Breast epithelium (tissue), 4 donors: Measurements from ENCODE around the gene DUS4L. TPM values are rescaled to one million over a fixed set of nuclear protein-coding genes. Genes with fewer than 3 reads are reported as not detected.

Experiments
- DNase-seq, 2 donors: peaks; one replicate each; pipeline ENCODE4 v3.0.0-alpha.2; 2019; ENCODE audit warnings: low spot score in 2 of 2
- H3K27ac ChIP-seq, 2 donors: fragments of 200-600 bp; sonication (generic) in 1 of 2; one replicate each; pipeline ENCODE4 v1.5.1; 2016 to 2019; ENCODE audit warnings: mild to moderate bottlenecking in 1 of 2
- H3K27me3 ChIP-seq, 2 donors: fragments of 200-600 bp; sonication (generic) in 1 of 2; one replicate each; pipeline versions ENCODE4 v1.5.1 to v1.6.0; 2017 to 2019; ENCODE audit warnings: control low read depth in 1 of 2, mild to moderate bottlenecking in 1 of 2
- H3K36me3 ChIP-seq: fragments of 200-600 bp; one replicate; pipeline ENCODE4 v1.5.1; 2019
- H3K4me1 ChIP-seq, 2 donors: fragments of 200-600 bp; sonication (generic); one replicate each; pipeline ENCODE4 v1.5.1; 2016 to 2019; ENCODE audit warnings: control low read depth in 1 of 2
- H3K4me3 ChIP-seq, 3 donors: fragments of 200-600 bp; sonication (generic); 1 replicate in 2 of 3; 2 replicates in 1 of 3; pipeline ENCODE4 v1.5.1; 2016 to 2019; ENCODE audit warnings: mild to moderate bottlenecking in 3 of 3, moderate library complexity in 2 of 3
- H3K9me3 ChIP-seq, 2 donors: fragments of 200-600 bp; sonication (generic) in 1 of 2; one replicate each; pipeline ENCODE4 v1.5.1; 2016 to 2019; ENCODE audit warnings: control low read depth in 1 of 2
- CTCF ChIP-seq, 3 donors: fragments of 450-650 bp; IDR thresholded peaks; one replicate each; pipeline ENCODE4 v1.5.1; 2016 to 2017; ENCODE audit warnings: antibody characterized with exemption in 3 of 3, mild to moderate bottlenecking in 3 of 3, moderate library complexity in 3 of 3
- POLR2A ChIP-seq: fragments of 450-650 bp; IDR thresholded peaks from one replicate; pipeline ENCODE4 v1.6.1; 2016; ENCODE audit warnings: antibody characterized with exemption, mild to moderate bottlenecking, moderate library complexity
- POLR2AphosphoS5 ChIP-seq, 3 donors: sonication (generic); formaldehyde crosslinking; IDR thresholded peaks; one replicate each; pipeline ENCODE4 v1.6.1; 2017; ENCODE audit warnings: antibody characterized with exemption in 3 of 3
- intact Hi-C: fragments of 100-400 bp; cut with DNase I; formaldehyde crosslinking; loops from one replicate; pipeline ENCODE4 v1.15.1; 2023; ENCODE audit warnings: low total_unique reads
- total RNA-seq, 3 donors: library from RNA; depleted of rRNA; stranded (reverse); fragments of >200 nt; gene quantifications; one replicate each; pipeline ENCODE4 v1.1.0, GENCODE V29; 2016

Gene DUS4L
- total RNA-seq, 3 donors from 2014 or later, result 6.6 to 10.5 (median 9.0) TPM

GRCh38 chr7:107613948-107614347 is 50.2 kb downstream of the DUS4L start:
- no peaks in the 10 kb centered on the region for H3K36me3 ChIP-seq
- H3K9me3 ChIP-seq, result no peaks in the 10 kb centered on the region
- H3K27me3 ChIP-seq, result no peaks in the 10 kb centered on the region
- intact Hi-C loops, result no loop called here
- TF ChIP-seq CTCF (IDR thresholded peaks at IDR 0.05) (no peak), POLR2A (no peak), POLR2AphosphoS5 (IDR thresholded peaks at IDR 0.05) (no peak)
- H3K4me1 ChIP-seq, result no peaks in the 10 kb centered on the region
- peak overlapping the region; percentile 42 to 44 for H3K27ac ChIP-seq
- DNase-seq, result no peak
- no peak overlapping the region for H3K4me3 ChIP-seq

GRCh38 chr7:107614425-107614824 is 50.7 kb downstream of the DUS4L start:
- intact Hi-C loops, result no loop called here
- DNase-seq, result no peak
- Histone ChIP-seq H3K4me3 (no peak overlapping the region), H3K9me3 (no peaks in the 10 kb centered on the region), H3K4me1 (no peaks in the 10 kb centered on the region), H3K27ac (peak overlapping the region; percentile 42 to 44), H3K27me3 (no peaks in the 10 kb centered on the region), H3K36me3 (no peaks in the 10 kb centered on the region)
- TF ChIP-seq POLR2AphosphoS5 (IDR thresholded peaks at IDR 0.05) (no peak), CTCF (IDR thresholded peaks at IDR 0.05) (no peak), POLR2A (no peak)

DNA sequence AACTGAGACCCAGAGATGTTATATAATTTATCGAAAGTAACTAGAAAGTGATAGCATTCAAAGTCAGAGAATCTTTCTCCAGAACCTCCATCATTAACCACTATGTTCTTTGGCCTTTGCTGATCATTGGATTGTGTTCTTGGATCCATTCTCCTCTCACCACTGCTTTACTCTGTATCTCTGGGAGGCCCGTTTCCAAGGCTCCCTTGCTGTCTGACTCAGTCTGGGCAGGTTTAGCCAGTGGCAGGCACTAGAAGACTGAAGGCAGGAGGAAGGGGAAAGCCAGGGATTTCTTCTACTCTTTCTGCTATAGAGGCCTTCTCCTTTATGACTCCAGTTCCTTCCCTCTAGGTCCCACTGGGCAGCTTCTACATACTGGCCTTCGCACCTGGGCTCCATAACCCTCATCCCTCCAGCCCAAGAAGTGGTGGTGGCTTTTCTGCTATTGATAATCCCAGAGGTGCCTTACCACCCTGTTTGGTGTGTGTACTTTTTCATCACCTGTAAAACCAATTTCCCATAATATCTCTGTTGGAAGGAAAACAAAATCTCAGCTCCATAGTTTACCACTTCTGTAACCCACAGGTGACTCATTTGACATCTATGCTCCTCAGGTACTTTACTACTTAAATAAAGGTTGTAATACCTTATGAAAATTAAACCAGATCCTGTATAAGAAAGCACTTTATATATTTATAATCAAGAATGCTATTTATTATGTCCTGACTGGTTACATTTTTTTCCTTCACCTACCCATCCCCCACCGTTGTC is 52.3 kb downstream of the DUS4L start:
- no peaks in the 10 kb centered on the region for H3K36me3 ChIP-seq
- DNase-seq, result no peak
- no peaks in the 10 kb centered on the region for H3K4me1 ChIP-seq
- H3K27me3 ChIP-seq, result no peaks in the 10 kb centered on the region
- intact Hi-C loops, result no loop called here
- H3K9me3 ChIP-seq, result no peaks in the 10 kb centered on the region
- H3K4me3 ChIP-seq, result no peak overlapping the region
- H3K27ac ChIP-seq, result no peak overlapping the region
- TF ChIP-seq CTCF (IDR thresholded peaks at IDR 0.05), result no peak
- no peak for TF ChIP-seq POLR2AphosphoS5 (IDR thresholded peaks at IDR 0.05)
- TF ChIP-seq POLR2A, result no peak

GRCh38 chr7:107622429-107622828 is 58.7 kb downstream of the DUS4L start:
- intact Hi-C loops, result no loop called here
- TF ChIP-seq CTCF (IDR thresholded peaks at IDR 0.05), result no peak
- no peak for TF ChIP-seq POLR2AphosphoS5 (IDR thresholded peaks at IDR 0.05)
- TF ChIP-seq POLR2A, result no peak
- H3K4me1 ChIP-seq, result no peaks in the 10 kb centered on the region
- H3K4me3 ChIP-seq, result no peak overlapping the region
- DNase-seq, result no peak
- no peaks in the 10 kb centered on the region for H3K36me3 ChIP-seq
- no peaks in the 10 kb centered on the region for H3K27me3 ChIP-seq
- H3K9me3 ChIP-seq, result no peaks in the 10 kb centered on the region
- no peak overlapping the region for H3K27ac ChIP-seq

- no peak for TF ChIP-seq POLR2A
- H3K4me3 ChIP-seq, result no peak overlapping the region
- H3K27me3 ChIP-seq, result no peaks in the 10 kb centered on the region
- intact Hi-C loops, result no loop called here
- no peak overlapping the region for H3K27ac ChIP-seq
- no peaks in the 10 kb centered on the region for H3K9me3 ChIP-seq
- H3K4me1 ChIP-seq, result no peaks in the 10 kb centered on the region
- no peaks in the 10 kb centered on the region for H3K36me3 ChIP-seq
- no peak for DNase-seq
Measured at GRCh38 chr7:107622894-107623293, 59.1 kb downstream of the DUS4L start.
